ENCODE measurements around the gene HSD11B2. TPM values are rescaled to one million over a fixed set of nuclear protein-coding genes. Genes with fewer than 3 reads are reported as not detected.

The HSD11B2 gene
- total and polyA plus RNA-seq, 8 donors, result 0.89 to 837 (median 2.9) TPM; not detected in 1

- no peak for DNase-seq
- 67 to 83% (median 78%) methylated on average over 5 to 7 of the region's 7 CpGs for WGBS, 5 donors
- Histone ChIP-seq H3K4me3 (no peak overlapping the region), H3K36me3 (peaks cover 0 to 25% (median 10%) of the 10 kb centered on the region in 4 donors), H3K9me3 (no peaks in the 10 kb centered on the region), H3K27ac (peak overlapping the region in 4 of 5 donors; percentile 69 to 89 (median 82)), H3K4me1 (peaks cover 69 to 88% (median 82%) of the 10 kb centered on the region in 4 donors), H3K27me3 (no peaks in the 10 kb centered on the region)
- TF ChIP-seq POLR2A (IDR thresholded peaks at IDR 0.05), result no peak
- no peak for TF ChIP-seq POLR2AphosphoS5 (IDR thresholded peaks at IDR 0.05)
- TF ChIP-seq EP300 (IDR thresholded peaks at IDR 0.05), result no peak
- no peak for TF ChIP-seq CTCF (IDR thresholded peaks at IDR 0.05)
- intact Hi-C loops (cut with DNase I; ENCODE audit: low total_unique reads), result no loop called here
These were observed 26.7 kb downstream of the HSD11B2 start for GRCh38 chr16:67457611-67458010.

- Histone ChIP-seq H3K4me3 (peak overlapping the region in 1 of 4 donors; percentile 7), H3K4me1 (peaks cover 70 to 88% (median 83%) of the 10 kb centered on the region in 4 donors), H3K27ac (peak overlapping the region; percentile 60 to 89 (median 80)), H3K9me3 (no peaks in the 10 kb centered on the region), H3K36me3 (peaks cover 0 to 24% (median 5%) of the 10 kb centered on the region in 4 donors), H3K27me3 (no peaks in the 10 kb centered on the region)
- DNase-seq, result peak in 1 of 2 donors; percentile 41
- intact Hi-C loops (cut with DNase I; ENCODE audit: low total_unique reads), result no loop called here
- WGBS, 5 donors, result 68 to 89% (median 83%) methylated on average over 4 to 6 of the region's 6 CpGs
- TF ChIP-seq POLR2AphosphoS5 (IDR thresholded peaks at IDR 0.05), result no peak
- no peak for TF ChIP-seq CTCF (IDR thresholded peaks at IDR 0.05)
- no peak for TF ChIP-seq POLR2A (IDR thresholded peaks at IDR 0.05)
- no peak for TF ChIP-seq EP300 (IDR thresholded peaks at IDR 0.05)
These were observed 27.3 kb downstream of the HSD11B2 start for GRCh38 chr16:67458121-67458641.

- intact Hi-C loops (cut with DNase I; ENCODE audit: low total_unique reads), result no loop called here
- peak; percentile 5 to 50 (median 11) for TF ChIP-seq POLR2AphosphoS5 (IDR thresholded peaks at IDR 0.05)
- TF ChIP-seq POLR2A (IDR thresholded peaks at IDR 0.05), result no peak
- Histone ChIP-seq H3K27ac (peak overlapping the region; percentile 60 to 89 (median 80)), H3K36me3 (peaks cover 0 to 13% (median 0%) of the 10 kb centered on the region in 4 donors), H3K4me3 (no peak overlapping the region), H3K4me1 (peaks cover 72 to 88% (median 77%) of the 10 kb centered on the region in 4 donors), H3K27me3 (no peaks in the 10 kb centered on the region), H3K9me3 (no peaks in the 10 kb centered on the region)
- DNase-seq, result peak; percentile 69 to 87
- 18 to 44% (median 32%) methylated on average over 5 to 7 of the region's 7 CpGs for WGBS, 5 donors
These were observed 28.3 kb downstream of the HSD11B2 start for GRCh38 chr16:67459066-67459860.

GRCh38 chr16:67459861-67460150 is 28.9 kb downstream of the HSD11B2 start:
- TF ChIP-seq POLR2A (IDR thresholded peaks at IDR 0.05) (no peak), CTCF (IDR thresholded peaks at IDR 0.05) (no peak), EP300 (IDR thresholded peaks at IDR 0.05) (no peak), POLR2AphosphoS5 (IDR thresholded peaks at IDR 0.05) (no peak)
- no peaks in the 10 kb centered on the region for H3K27me3 ChIP-seq
- H3K4me1 ChIP-seq, result peaks cover 73 to 93% (median 81%) of the 10 kb centered on the region in 4 donors
- no peak for DNase-seq
- intact Hi-C loops (cut with DNase I; ENCODE audit: low total_unique reads), result no loop called here
- no peak overlapping the region for H3K4me3 ChIP-seq
- WGBS, 5 donors, result 47 to 55% (median 51%) methylated on average over 3 of the region's 3 CpGs; no CpG with 5 or more reads in 1 of the 5 donors
- H3K36me3 ChIP-seq, result peaks cover 0 to 13% (median 0%) of the 10 kb centered on the region in 4 donors
- H3K27ac ChIP-seq, result peak overlapping the region; percentile 60 to 89 (median 80)
- no peaks in the 10 kb centered on the region for H3K9me3 ChIP-seq
